H1 (cell line): ENCODE data around the gene MBD3L2. TPM values are rescaled to one million over a fixed set of nuclear protein-coding genes. Genes with fewer than 3 reads are reported as not detected.
"Not testable (repeated sequence)": the region's sequence is repeated elsewhere in the genome, so short reads cannot be mapped to it uniquely, and the experiment has no call there.

Source experiments
- CTCF ChIA-PET: fragments of 300-600 bp; sonication (Branson Sonifier 250); formaldehyde crosslinking; loops from one replicate; lab custom pipeline; 2021; ENCODE audit not compliant: partially characterized antibody; lab: Charles Lee
- POLR2A ChIA-PET: fragments of 300-600 bp; sonication (Branson Sonifier 250); formaldehyde crosslinking; loops from one replicate; lab custom pipeline; 2021; ENCODE audit warnings: inconsistent platforms; ENCODE audit not compliant: partially characterized antibody; lab: Charles Lee
- DNase-seq, 2 experiments: peaks; one replicate each; pipeline versions ENCODE4 v3.0.0 to v3.0.0-alpha.2; 2010 to 2022; ENCODE audit warnings: low spot score in 2 of 2, low read depth in 1 of 2, mixed read lengths in 1 of 2
- FAIRE-seq: peaks from 2 replicates; lab custom pipeline; 2011; peaks lifted over from hg19 to GRCh38; lab: Jason Lieb, UNC
- H2AFZ ChIP-seq: 2 replicates; pipeline ENCODE4 v1.8.1; 2012; ENCODE audit warnings: low read length, inconsistent platforms
- H2AK5ac ChIP-seq: 2 replicates; pipeline ENCODE4 v1.6.1; 2013; ENCODE audit warnings: low read depth, low read length
- H2BK120ac ChIP-seq: replicated peaks from 2 replicates; pipeline ENCODE3; 2013; ENCODE audit warnings: low read depth, low read length, inconsistent platforms
- H2BK12ac ChIP-seq: 2 replicates; pipeline ENCODE4 v1.6.1; 2013; ENCODE audit warnings: low read depth, low read length
- H2BK15ac ChIP-seq: 2 replicates; pipeline ENCODE4 v1.6.1; 2013; ENCODE audit warnings: low read length
- H2BK20ac ChIP-seq: 2 replicates; pipeline ENCODE4 v1.6.1; 2013; ENCODE audit warnings: low read length
- H2BK5ac ChIP-seq: 2 replicates; pipeline ENCODE4 v1.6.1; 2013; ENCODE audit warnings: low read depth, low read length
- H3K14ac ChIP-seq: 2 replicates; pipeline ENCODE4 v1.6.1; 2013; ENCODE audit warnings: inconsistent platforms; ENCODE audit not compliant: insufficient read length
- H3K18ac ChIP-seq: 2 replicates; pipeline ENCODE4 v1.6.1; 2013; ENCODE audit warnings: low read length; ENCODE audit errors: extremely low read depth
- H3K23ac ChIP-seq: 2 replicates; pipeline ENCODE4 v1.6.1; 2013; ENCODE audit warnings: inconsistent platforms; ENCODE audit not compliant: insufficient read length
- H3K23me2 ChIP-seq: 2 replicates; pipeline ENCODE4 v1.6.1; 2013; ENCODE audit warnings: low read depth, low read length
- H3K27ac ChIP-seq: 2 replicates; pipeline ENCODE4 v1.6.1; 2011; ENCODE audit warnings: low read depth, low read length, inconsistent platforms
- H3K27me3 ChIP-seq, 4 experiments: replicated peaks in 1 of 4; 1 replicate in 1 of 4; 2 replicates in 3 of 4; pipeline versions ENCODE4 v1.6.1 to v1.8.1; 2011 to 2013; ENCODE audit warnings: low read length in 3 of 4, mild to moderate bottlenecking in 3 of 4, inconsistent platforms in 2 of 4, mixed read lengths in 2 of 4, moderate library complexity in 1 of 4; ENCODE audit not compliant: control insufficient read depth in 3 of 4, insufficient read depth in 3 of 4; ENCODE audit errors: extremely low read depth in 1 of 4
- H3K36me3 ChIP-seq, 4 experiments: 2 replicates each; pipeline versions ENCODE4 v1.6.1 to v1.8.1; 2011 to 2013; ENCODE audit warnings: mild to moderate bottlenecking in 4 of 4, low read length in 3 of 4, moderate library complexity in 2 of 4, control low read depth in 1 of 4, inconsistent platforms in 1 of 4; ENCODE audit not compliant: insufficient read depth in 4 of 4, control insufficient read depth in 2 of 4
- H3K4ac ChIP-seq: replicated peaks from 2 replicates; pipeline ENCODE3; 2013; ENCODE audit warnings: low read length, low read depth, mixed read lengths, inconsistent platforms; ENCODE audit not compliant: insufficient read length
- H3K4me1 ChIP-seq, 4 experiments: replicated peaks in 1 of 4; 1 replicate in 1 of 4; 2 replicates in 3 of 4; pipeline versions ENCODE4 v1.6.1 to v1.8.1; 2011 to 2013; ENCODE audit warnings: low read length in 3 of 4, inconsistent platforms in 2 of 4, mixed read lengths in 1 of 4; ENCODE audit not compliant: insufficient read depth in 4 of 4, control insufficient read depth in 3 of 4
- H3K4me2 ChIP-seq, 2 experiments: 2 replicates each; pipeline versions ENCODE4 v1.6.1 to v1.8.1; 2011 to 2013; ENCODE audit warnings: low read depth in 2 of 2, low read length in 2 of 2, control low read depth in 1 of 2, inconsistent platforms in 1 of 2, mild to moderate bottlenecking in 1 of 2; ENCODE audit not compliant: insufficient read depth in 1 of 2
- H3K4me3 ChIP-seq, 4 experiments: fragments of 200-600, 300-600 bp in 1 of 4; sonication (generic), shearing (Covaris generic), sonication (Bioruptor Twin) in 1 of 4; 2 replicates each; pipeline versions ENCODE4 v1.5.1 to v1.8.1; 2011 to 2016; ENCODE audit warnings: low read length in 4 of 4, low read depth in 3 of 4, control low read depth in 2 of 4, inconsistent platforms in 2 of 4, mild to moderate bottlenecking in 2 of 4, mixed read lengths in 1 of 4, moderate library complexity in 1 of 4; ENCODE audit not compliant: insufficient read depth in 2 of 4; ENCODE audit errors: extremely low read depth in 1 of 4
- H3K56ac ChIP-seq: replicated peaks from 2 replicates; pipeline ENCODE3; 2013; ENCODE audit warnings: low read depth, mild to moderate bottlenecking, mixed read lengths, low read length, inconsistent platforms; ENCODE audit not compliant: insufficient read length
- H3K79me1 ChIP-seq: 2 replicates; pipeline ENCODE4 v1.6.1; 2013; ENCODE audit warnings: low read depth, low read length, control low read depth
- H3K79me2 ChIP-seq, 2 experiments: 2 replicates each; pipeline versions ENCODE4 v1.6.1 to v1.8.1; 2012 to 2013; ENCODE audit warnings: low read length in 2 of 2, mild to moderate bottlenecking in 2 of 2, inconsistent platforms in 1 of 2; ENCODE audit not compliant: insufficient read depth in 2 of 2, control insufficient read depth in 1 of 2
- H3K9ac ChIP-seq, 4 experiments: replicated peaks in 1 of 4; 1 replicate in 1 of 4; 2 replicates in 3 of 4; pipeline versions ENCODE4 v1.6.1 to v1.8.1; 2011 to 2013; ENCODE audit warnings: low read depth in 3 of 4, low read length in 3 of 4, control low read depth in 2 of 4, mild to moderate bottlenecking in 2 of 4, moderate library complexity in 2 of 4, inconsistent platforms in 1 of 4; ENCODE audit errors: extremely low read depth in 1 of 4
- H3K9me3 ChIP-seq, 2 experiments: 2 replicates each; pipeline versions ENCODE4 v1.6.1 to v1.8.1; 2012 to 2013; ENCODE audit warnings: mild to moderate bottlenecking in 2 of 2, moderate library complexity in 2 of 2, control low read depth in 1 of 2, inconsistent platforms in 1 of 2, low read depth in 1 of 2, low read length in 1 of 2, mixed read lengths in 1 of 2; ENCODE audit not compliant: insufficient read depth in 2 of 2
- H4K20me1 ChIP-seq, 2 experiments: replicated peaks in 1 of 2; 2 replicates each; pipeline versions ENCODE3 to v1.8.1; 2011 to 2013; ENCODE audit warnings: inconsistent platforms in 2 of 2, low read length in 2 of 2, mild to moderate bottlenecking in 1 of 2; ENCODE audit not compliant: insufficient read depth in 2 of 2, control insufficient read depth in 1 of 2
- H4K5ac ChIP-seq: 2 replicates; pipeline ENCODE4 v1.6.1; 2013; ENCODE audit warnings: low read length, low read depth, mixed read lengths, inconsistent platforms; ENCODE audit not compliant: insufficient read length
- H4K8ac ChIP-seq: 2 replicates; pipeline ENCODE4 v1.8.0; 2013; ENCODE audit warnings: mild to moderate bottlenecking, moderate library complexity, low read length, inconsistent platforms; ENCODE audit not compliant: insufficient read depth; ENCODE audit errors: extremely low read depth
- H4K91ac ChIP-seq: replicated peaks from 2 replicates; pipeline ENCODE3; 2013; ENCODE audit warnings: low read length, mixed read lengths, inconsistent platforms; ENCODE audit not compliant: insufficient read length
- WGBS, 2 experiments: shearing (Covaris generic) in 1 of 2; methylation state at CpG; one replicate each; pipeline versions ENCODE4 v1.1.6 to v1.1.7; 2013 to 2015; ENCODE audit warnings: low lambda C conversion rate in 2 of 2, mixed read lengths in 2 of 2, inconsistent platforms in 1 of 2, low coverage in 1 of 2, missing lambda C conversion rate in 1 of 2; ENCODE audit not compliant: insufficient replicate concordance in 2 of 2, insufficient coverage in 1 of 2, insufficient read length in 1 of 2; ENCODE audit errors: extremely low coverage in 1 of 2, missing lambda C conversion rate in 1 of 2; 5-methylcytosine and 5-hydroxymethylcytosine counted together
- polyA plus RNA-seq, 7 experiments: library from polyadenylated mRNA; depleted of rRNA in 3 of 7; stranded (reverse) in 5 of 7; unstranded in 2 of 7; fragments of >200 nt in 5 of 7; fragments of 200-250 nt in 2 of 7; gene quantifications; 1 replicate in 5 of 7; 2 replicates in 1 of 7; 4 replicates in 1 of 7; pipeline versions ENCODE4 v1.2.1 to v1.2.3, GENCODE V29; 2011 to 2013; ENCODE audit warnings: missing spikeins in 2 of 7, mixed read lengths in 2 of 7
- total RNA-seq: library from RNA; stranded (reverse); fragmentation: NEBNext Ultra II Directional; extraction: Animal tissue kit (Norgen Biotek cat#: 25700); gene quantifications from 2 replicates; pipeline ENCODE4 v1.2.1, GENCODE V29; 2021

Gene MBD3L2
- total and polyA plus RNA-seq, 2 of the 8 experiments (the other 6 are each of a cell fraction or from before 2014, with no cell fraction given) = not detected

- H2AK5ac ChIP-seq, DNase-seq, H2BK15ac ChIP-seq, H3K27ac ChIP-seq, H4K8ac ChIP-seq, H2AFZ ChIP-seq, H3K9ac ChIP-seq, H4K20me1 ChIP-seq, H3K18ac ChIP-seq, H3K27me3 ChIP-seq, H3K14ac ChIP-seq, H3K36me3 ChIP-seq, H2BK12ac ChIP-seq, H3K56ac ChIP-seq, H2BK20ac ChIP-seq, POLR2A ChIA-PET, H4K91ac ChIP-seq, CTCF ChIA-PET, H3K4ac ChIP-seq, H3K4me1 ChIP-seq, H3K23me2 ChIP-seq, H2BK5ac ChIP-seq, H3K79me2 ChIP-seq, FAIRE-seq, H4K5ac ChIP-seq, H3K23ac ChIP-seq, H3K4me2 ChIP-seq, H3K79me1 ChIP-seq, H2BK120ac ChIP-seq, H3K9me3 ChIP-seq, H3K4me3 ChIP-seq: not testable (repeated sequence)
- WGBS, 2 experiments = no CpG with 5 or more reads among the region's 1 CpG
Observed at GRCh38 chr19:7028790-7029189, 20.3 kb upstream of the MBD3L2 start.

- H3K36me3 ChIP-seq, H3K27me3 ChIP-seq, H2BK12ac ChIP-seq, CTCF ChIA-PET, H2AFZ ChIP-seq, H3K56ac ChIP-seq, H3K4me3 ChIP-seq, H3K23ac ChIP-seq, H2BK20ac ChIP-seq, H3K79me1 ChIP-seq, H3K9me3 ChIP-seq, DNase-seq, H3K14ac ChIP-seq, H3K27ac ChIP-seq, H2BK120ac ChIP-seq, H4K91ac ChIP-seq, H3K79me2 ChIP-seq, H3K4me1 ChIP-seq, H4K20me1 ChIP-seq, POLR2A ChIA-PET, FAIRE-seq, H3K18ac ChIP-seq, H2BK15ac ChIP-seq, H3K9ac ChIP-seq, H2AK5ac ChIP-seq, H4K8ac ChIP-seq, H3K4me2 ChIP-seq, H3K4ac ChIP-seq, H4K5ac ChIP-seq, H2BK5ac ChIP-seq, H3K23me2 ChIP-seq: not testable (repeated sequence)
- no CpG with 5 or more reads among the region's 9 CpGs for WGBS, 2 experiments
Observed at GRCh38 chr19:7030278-7030677, 18.8 kb upstream of the MBD3L2 start, which contains the start of gene MBD3L5. MBD3L5 (plus strand) TSS chr19:7030578; CDS start chr19:7030612, 34 bp downstream.
